Caco-2 (cell line): Measurements from ENCODE around the gene GLCCI1. TPM values are rescaled to one million over a fixed set of nuclear protein-coding genes. Genes with fewer than 3 reads are reported as not detected.

Experiments
- BruUV-seq: library from RNA; stranded (reverse); fragments of 400-500 nt; replicated peaks from 2 replicates; lab custom pipeline; 2021; lab: Mats Ljungman, UMichigan
- CTCF ChIA-PET: fragments of 300-600 bp; sonication (Branson Sonifier 250); formaldehyde crosslinking; loops from one replicate; lab custom pipeline; 2022; ENCODE audit warnings: antibody characterized with exemption; lab: Charles Lee
- POLR2A ChIA-PET: fragments of 300-600 bp; sonication (Branson Sonifier 250); formaldehyde crosslinking; loops from one replicate; lab custom pipeline; 2022; ENCODE audit warnings: antibody characterized with exemption; lab: Charles Lee
- DNase-seq, 2 experiments: peaks; one replicate each; pipeline versions ENCODE4 v3.0.0 to v3.0.0-alpha.2; 2020 to 2022
- H3K27me3 ChIP-seq: replicated peaks from 2 replicates; pipeline ENCODE4 v1.6.0; 2011; ENCODE audit warnings: low read length; ENCODE audit not compliant: control insufficient read depth, insufficient read depth
- H3K36me3 ChIP-seq: 2 replicates; pipeline ENCODE4 v1.5.1; 2011; ENCODE audit warnings: low read length; ENCODE audit not compliant: control insufficient read depth, insufficient read depth
- H3K4me1 ChIP-seq: fragments of 250-450 bp; sonication (Bioruptor Pico); 2 replicates; pipeline ENCODE4 v1.5.1; 2020; ENCODE audit warnings: mild to moderate bottlenecking
- H3K4me3 ChIP-seq: 2 replicates; pipeline ENCODE4 v1.5.1; 2011; ENCODE audit warnings: low read depth, mild to moderate bottlenecking, control low read depth, low read length
- H3K9me3 ChIP-seq: fragments of 250-450 bp; sonication (Bioruptor Pico); 2 replicates; pipeline ENCODE4 v1.5.1; 2020; ENCODE audit warnings: mild to moderate bottlenecking, moderate library complexity
- H3K27ac Mint-ChIP-seq: one replicate; pipeline ENCODE4 v1.8.0; 2022; ENCODE audit warnings: mixed read lengths; ENCODE audit not compliant: unreplicated experiment
- H3K27me3 Mint-ChIP-seq: one replicate; pipeline ENCODE4 v1.8.0; 2022; ENCODE audit warnings: mixed read lengths; ENCODE audit not compliant: insufficient read depth, unreplicated experiment
- H3K36me3 Mint-ChIP-seq: one replicate; pipeline ENCODE4 v1.8.0; 2022; ENCODE audit warnings: mild to moderate bottlenecking, mixed read lengths; ENCODE audit not compliant: insufficient read depth, unreplicated experiment
- H3K4me1 Mint-ChIP-seq: one replicate; pipeline ENCODE4 v1.8.0; 2022; ENCODE audit warnings: low read depth, mixed read lengths; ENCODE audit not compliant: unreplicated experiment
- H3K4me3 Mint-ChIP-seq: one replicate; pipeline ENCODE4 v1.8.0; 2022; ENCODE audit warnings: mild to moderate bottlenecking, moderate library complexity, mixed read lengths; ENCODE audit not compliant: unreplicated experiment
- H3K9me3 Mint-ChIP-seq: one replicate; pipeline ENCODE4 v1.8.0; 2022; ENCODE audit warnings: mixed read lengths; ENCODE audit not compliant: unreplicated experiment
- intact Hi-C: fragments of 100-400 bp; cut with micrococcal nuclease; formaldehyde crosslinking; loops from one replicate; pipeline ENCODE4 v1.10.0; 2022; ENCODE audit not compliant: unreplicated experiment
- total RNA-seq: library from RNA; stranded (reverse); gene quantifications from 2 replicates; pipeline ENCODE4 v1.2.3, GENCODE V29; 2022
- TF ChIP-seq, protein P1 (sequence below), 2 experiments: fragments of 200-600 bp in 1 of 2; IDR thresholded peaks; 1 replicate in 1 of 2; 2 replicates in 1 of 2; pipeline versions ENCODE4 v1.5.1 to v1.8.0; 2011 to 2022; ENCODE audit warnings: antibody characterized with exemption in 1 of 2, control low read depth in 1 of 2, inconsistent platforms in 1 of 2, low read depth in 1 of 2, low read length in 1 of 2, mild to moderate bottlenecking in 1 of 2, moderate library complexity in 1 of 2; ENCODE audit not compliant: insufficient read depth in 1 of 2, severe bottlenecking in 1 of 2, unreplicated experiment in 1 of 2

The GLCCI1 gene
- total RNA-seq, 1 experiment from 2014 or later, result 18.8 TPM

DNA sequence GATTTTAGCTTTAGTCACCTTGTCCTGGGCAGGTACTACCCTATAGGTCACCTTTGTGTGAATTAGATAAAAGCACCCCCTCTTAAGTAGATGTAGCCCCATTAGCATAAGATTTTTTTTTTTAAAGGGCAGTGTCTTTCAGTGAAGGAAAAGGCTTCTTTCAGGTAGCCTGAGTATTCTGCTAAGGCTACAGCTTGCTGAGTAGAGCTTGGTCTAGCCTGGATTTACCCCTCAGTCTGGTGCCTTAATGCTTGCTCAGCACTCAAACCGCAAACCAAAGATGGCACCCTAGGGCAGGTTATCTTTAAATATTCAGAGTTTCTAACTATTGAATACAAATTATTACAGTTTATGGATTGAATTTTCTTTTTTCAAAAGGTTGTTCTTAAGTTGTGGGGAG lies 83.4 kb downstream of the GLCCI1 start:
- TF ChIP-seq, protein P1, sequence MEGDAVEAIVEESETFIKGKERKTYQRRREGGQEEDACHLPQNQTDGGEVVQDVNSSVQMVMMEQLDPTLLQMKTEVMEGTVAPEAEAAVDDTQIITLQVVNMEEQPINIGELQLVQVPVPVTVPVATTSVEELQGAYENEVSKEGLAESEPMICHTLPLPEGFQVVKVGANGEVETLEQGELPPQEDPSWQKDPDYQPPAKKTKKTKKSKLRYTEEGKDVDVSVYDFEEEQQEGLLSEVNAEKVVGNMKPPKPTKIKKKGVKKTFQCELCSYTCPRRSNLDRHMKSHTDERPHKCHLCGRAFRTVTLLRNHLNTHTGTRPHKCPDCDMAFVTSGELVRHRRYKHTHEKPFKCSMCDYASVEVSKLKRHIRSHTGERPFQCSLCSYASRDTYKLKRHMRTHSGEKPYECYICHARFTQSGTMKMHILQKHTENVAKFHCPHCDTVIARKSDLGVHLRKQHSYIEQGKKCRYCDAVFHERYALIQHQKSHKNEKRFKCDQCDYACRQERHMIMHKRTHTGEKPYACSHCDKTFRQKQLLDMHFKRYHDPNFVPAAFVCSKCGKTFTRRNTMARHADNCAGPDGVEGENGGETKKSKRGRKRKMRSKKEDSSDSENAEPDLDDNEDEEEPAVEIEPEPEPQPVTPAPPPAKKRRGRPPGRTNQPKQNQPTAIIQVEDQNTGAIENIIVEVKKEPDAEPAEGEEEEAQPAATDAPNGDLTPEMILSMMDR (IDR thresholded peaks at IDR 0.05; ENCODE audit: insufficient read depth in 1 of 2, low read depth in 1 of 2, low read length in 1 of 2, severe bottlenecking in 1 of 2, unreplicated experiment in 1 of 2), result no peak
- Histone ChIP-seq H3K27me3 (no peaks in the 10 kb centered on the region), H3K4me3 (no peak overlapping the region), H3K36me3 (no peaks in the 10 kb centered on the region), H3K9me3 (no peaks in the 10 kb centered on the region), H3K4me1 (no peaks in the 10 kb centered on the region)
- no peaks in the 10 kb centered on the region for H3K9me3 Mint-ChIP-seq
- intact Hi-C loops, result no loop called here
- peaks cover 12% of the 10 kb centered on the region for H3K36me3 Mint-ChIP-seq
- H3K4me1 Mint-ChIP-seq, result no peaks in the 10 kb centered on the region
- POLR2A ChIA-PET, result no interaction called here
- no peak overlapping the region for H3K4me3 Mint-ChIP-seq
- H3K27me3 Mint-ChIP-seq, result no peaks in the 10 kb centered on the region
- CTCF ChIA-PET, result interaction anchor here (0.7 kb wide), 1 partner anchor 48 kb away, joined by 4 read pairs; no protein-coding TSS in a partner anchor
- no TSS peak for BruUV-seq
- H3K27ac Mint-ChIP-seq, result no peak overlapping the region
- no peak for DNase-seq

DNA sequence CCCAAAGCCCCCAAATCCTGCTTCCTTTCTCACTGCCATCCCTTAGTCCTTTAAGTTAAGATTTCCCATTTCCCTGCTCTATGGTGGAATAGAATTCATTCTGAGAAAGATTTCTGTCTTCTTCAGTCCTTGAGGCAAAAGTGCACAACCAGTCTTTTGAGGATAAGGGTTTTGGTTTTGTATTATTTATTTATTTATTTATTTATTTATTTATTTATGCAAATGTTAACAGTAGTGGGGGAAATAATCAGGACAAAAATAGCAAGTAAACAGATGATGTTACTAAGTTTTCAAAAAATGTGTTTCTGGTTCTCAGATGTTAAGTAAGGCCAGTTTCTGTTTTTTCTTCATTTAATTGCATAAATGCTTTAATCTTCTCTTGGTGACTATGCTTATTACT lies 84.2 kb downstream of the GLCCI1 start:
- BruUV-seq, result no TSS peak
- H3K27ac Mint-ChIP-seq, result no peak overlapping the region
- no peak overlapping the region for H3K4me3 Mint-ChIP-seq

DNA sequence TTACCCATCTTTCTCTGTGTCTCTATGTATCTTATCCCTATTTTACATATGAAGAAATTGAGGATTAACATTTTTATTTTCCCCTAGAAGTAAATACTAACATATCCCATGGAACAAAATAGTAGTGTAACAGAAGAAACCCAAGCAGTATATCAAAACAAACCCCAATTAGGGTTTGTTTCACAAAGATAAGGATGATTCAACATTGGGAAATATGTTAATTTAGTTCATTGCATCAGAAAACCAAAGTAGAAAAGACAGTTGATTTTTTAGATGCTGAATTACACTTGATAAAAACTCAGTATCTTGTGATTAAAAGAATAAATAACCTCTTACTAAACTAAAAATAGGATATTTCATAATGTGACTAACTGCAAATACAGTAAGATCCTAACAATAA lies 87.8 kb downstream of the GLCCI1 start:
- Histone ChIP-seq H3K36me3 (no peaks in the 10 kb centered on the region), H3K4me3 (no peak overlapping the region), H3K4me1 (no peaks in the 10 kb centered on the region), H3K9me3 (no peaks in the 10 kb centered on the region), H3K27me3 (no peaks in the 10 kb centered on the region)
- peaks cover 18% of the 10 kb centered on the region for H3K36me3 Mint-ChIP-seq
- no peak for DNase-seq
- ChIA-PET POLR2A (no interaction called here), CTCF (no interaction called here)
- BruUV-seq, result no TSS peak
- TF ChIP-seq, protein P1 (IDR thresholded peaks at IDR 0.05; ENCODE audit: insufficient read depth in 1 of 2, low read depth in 1 of 2, low read length in 1 of 2, severe bottlenecking in 1 of 2, unreplicated experiment in 1 of 2), result no peak
- H3K4me3 Mint-ChIP-seq, result no peak overlapping the region
- H3K27ac Mint-ChIP-seq, result no peak overlapping the region
- no peaks in the 10 kb centered on the region for H3K9me3 Mint-ChIP-seq
- H3K27me3 Mint-ChIP-seq, result no peaks in the 10 kb centered on the region
- no peaks in the 10 kb centered on the region for H3K4me1 Mint-ChIP-seq
- intact Hi-C loops, result no loop called here

More for the DNA sequence above, 84.2 kb downstream of the GLCCI1 start:
- DNase-seq, result no peak
- H3K9me3 Mint-ChIP-seq, result no peaks in the 10 kb centered on the region
- POLR2A ChIA-PET, result no interaction called here
- H3K4me1 Mint-ChIP-seq, result no peaks in the 10 kb centered on the region
- TF ChIP-seq, protein P1 (IDR thresholded peaks at IDR 0.05; ENCODE audit: insufficient read depth in 1 of 2, low read depth in 1 of 2, low read length in 1 of 2, severe bottlenecking in 1 of 2, unreplicated experiment in 1 of 2), result no peak
- CTCF ChIA-PET, result no interaction called here
- no peaks in the 10 kb centered on the region for H3K4me1 ChIP-seq
- H3K4me3 ChIP-seq, result no peak overlapping the region
- H3K36me3 Mint-ChIP-seq, result peaks cover 12% of the 10 kb centered on the region
- H3K27me3 Mint-ChIP-seq, result no peaks in the 10 kb centered on the region
- no peaks in the 10 kb centered on the region for H3K27me3 ChIP-seq
- no peaks in the 10 kb centered on the region for H3K9me3 ChIP-seq
- intact Hi-C loops, result no loop called here
- H3K36me3 ChIP-seq, result no peaks in the 10 kb centered on the region
